Vagina (tissue), 2 donors: Measurements from ENCODE around the gene ZNF771.

ENCODE experiments used
- CTCF ChIP-seq, 3 experiments: fragments of 450-650 bp in 2 of 3; fragments of 200-600 bp in 1 of 3; sonication (generic) in 1 of 3; IDR thresholded peaks; one replicate each; pipeline ENCODE4 v1.5.1; 2017 to 2019; ENCODE audit warnings: antibody characterized with exemption in 3 of 3, mild to moderate bottlenecking in 2 of 3, moderate library complexity in 2 of 3
- POLR2A ChIP-seq, 2 donors: fragments of 450-650 bp; IDR thresholded peaks; one replicate each; pipeline ENCODE4 v1.6.1; 2017; ENCODE audit warnings: antibody characterized with exemption in 2 of 2, mild to moderate bottlenecking in 2 of 2, moderate library complexity in 2 of 2
- POLR2AphosphoS5 ChIP-seq, 2 donors: sonication (generic); formaldehyde crosslinking; IDR thresholded peaks; one replicate each; pipeline ENCODE4 v1.9.0; 2017; ENCODE audit warnings: antibody characterized with exemption in 2 of 2, mild to moderate bottlenecking in 2 of 2, low read depth in 1 of 2; ENCODE audit not compliant: insufficient read depth in 1 of 2

- peak; percentile 88 to 90 (median 89) for TF ChIP-seq CTCF (IDR thresholded peaks at IDR 0.05)
- TF ChIP-seq POLR2A (IDR thresholded peaks at IDR 0.05) = no peak
- peak; percentile 25 to 63 for TF ChIP-seq POLR2AphosphoS5 (IDR thresholded peaks at IDR 0.05; ENCODE audit: insufficient read depth in 1 of 2, low read depth in 1 of 2)
Measured at GRCh38 chr16:30409125-30410060, 2.0 kb downstream of the ZNF771 start.
